BLaER1 (cell line): ENCODE measurements around the gene SLC12A2.

ENCODE experiments used
- H3K27ac ChIP-seq: shearing (Covaris generic); formaldehyde crosslinking; 2 replicates; pipeline ENCODE4 v1.8.1; 2022
- H3K27me3 ChIP-seq: shearing (Covaris generic); formaldehyde crosslinking; 2 replicates; pipeline ENCODE4 v1.8.1; 2022
- H3K36me3 ChIP-seq: shearing (Covaris generic); formaldehyde crosslinking; 2 replicates; pipeline ENCODE4 v1.8.1; 2022
- H3K4me1 ChIP-seq: shearing (Covaris generic); formaldehyde crosslinking; 2 replicates; pipeline ENCODE4 v1.8.1; 2022
- H3K4me2 ChIP-seq: shearing (Covaris generic); formaldehyde crosslinking; 2 replicates; pipeline ENCODE4 v1.8.1; 2022
- H3K4me3 ChIP-seq: shearing (Covaris generic); formaldehyde crosslinking; 2 replicates; pipeline ENCODE4 v1.8.1; 2022
- H3K9ac ChIP-seq: shearing (Covaris generic); formaldehyde crosslinking; 2 replicates; pipeline ENCODE4 v1.8.1; 2022
- H3K9me3 ChIP-seq: shearing (Covaris generic); formaldehyde crosslinking; 2 replicates; pipeline ENCODE4 v1.8.1; 2022
- H4K20me1 ChIP-seq: shearing (Covaris generic); formaldehyde crosslinking; 2 replicates; pipeline ENCODE4 v1.8.1; 2022
- Cebpa-rat ChIP-seq: shearing (Covaris generic); IDR thresholded peaks from 2 replicates; pipeline ENCODE4 v1.8.1; 2022

SLC12A2 gene

DNA sequence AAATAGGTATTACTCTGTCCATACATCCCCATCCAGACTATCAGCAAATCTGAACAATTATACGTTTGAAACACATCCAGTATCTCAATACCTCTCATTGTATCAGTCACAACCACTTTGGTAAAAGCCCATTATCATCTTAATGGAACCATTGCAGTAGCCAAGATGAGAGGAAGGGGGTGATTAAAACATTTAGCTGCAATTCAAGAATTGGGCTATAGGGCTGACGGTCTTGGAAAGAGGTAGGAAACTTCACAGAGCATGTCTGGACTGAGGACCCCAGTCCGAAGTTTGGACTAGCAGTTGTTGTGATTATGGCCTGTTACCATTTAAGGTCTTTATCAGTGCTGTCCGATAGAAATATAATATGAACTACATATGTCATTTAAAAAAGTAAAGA lies 8.6 kb downstream of the SLC12A2 start:
- Histone ChIP-seq H4K20me1 (peaks cover 21% of the 10 kb centered on the region; the same call in 1 of the 2 replicates), H3K9me3 (peaks cover 35% of the 10 kb centered on the region)
- no peak for TF ChIP-seq Cebpa-rat

DNA sequence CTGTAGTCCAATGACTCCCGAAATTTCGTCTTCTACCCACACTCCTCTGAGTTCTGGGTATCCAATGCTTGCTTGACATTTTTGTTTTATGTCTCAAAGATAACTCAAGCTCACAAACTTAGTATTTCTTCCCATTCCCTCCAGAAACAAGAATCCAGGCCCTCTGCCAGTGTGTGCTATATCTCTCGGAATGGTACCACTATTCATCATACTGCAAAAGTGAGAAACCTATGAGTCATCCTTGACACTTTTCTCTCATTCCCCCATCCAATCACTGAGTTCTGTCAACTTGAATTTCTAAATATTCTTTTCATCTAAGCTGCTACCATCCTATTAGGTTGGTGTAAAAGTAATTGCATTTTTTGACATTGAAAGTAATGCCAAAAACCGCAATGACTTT lies 9.8 kb downstream of the SLC12A2 start:
- H3K9ac ChIP-seq, result no peak overlapping the region
- H3K4me1 ChIP-seq, result no peaks in the 10 kb centered on the region
- H3K9me3 ChIP-seq, result peaks cover 46% of the 10 kb centered on the region
- no peak overlapping the region for H3K27ac ChIP-seq
- no peak overlapping the region for H3K4me2 ChIP-seq
- H4K20me1 ChIP-seq, result peaks cover 16% of the 10 kb centered on the region; the same call in 1 of the 2 replicates
- H3K36me3 ChIP-seq, result peaks cover 29% of the 10 kb centered on the region
- no peak overlapping the region for H3K4me3 ChIP-seq
- no peak for TF ChIP-seq Cebpa-rat
- no peaks in the 10 kb centered on the region for H3K27me3 ChIP-seq

More for the DNA sequence above, 8.6 kb downstream of the SLC12A2 start:
- Histone ChIP-seq H3K27ac (no peak overlapping the region), H3K36me3 (peaks cover 29% of the 10 kb centered on the region), H3K4me2 (no peak overlapping the region), H3K27me3 (no peaks in the 10 kb centered on the region), H3K9ac (no peak overlapping the region), H3K4me1 (peaks cover under 1% of the 10 kb centered on the region; the same call in 1 of the 2 replicates), H3K4me3 (no peak overlapping the region)

DNA sequence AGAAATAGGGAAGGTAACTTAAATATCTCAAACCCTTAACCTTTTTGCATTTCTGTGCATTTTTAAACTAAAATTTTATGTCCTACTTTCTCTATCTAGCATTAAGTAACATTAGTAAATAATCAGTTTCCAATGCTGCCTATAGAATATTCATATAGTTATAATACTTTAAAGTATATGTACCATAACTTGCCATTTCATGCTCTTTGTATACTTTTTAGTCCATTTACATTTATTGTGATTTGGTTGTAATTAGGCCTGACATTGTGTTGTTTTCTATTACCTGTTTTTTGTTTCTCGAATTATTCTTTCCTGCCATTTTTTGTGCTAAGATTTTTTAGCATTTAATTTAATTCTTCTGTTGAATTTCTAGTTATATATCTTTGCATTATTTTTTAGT lies 13.7 kb downstream of the SLC12A2 start:
- no peaks in the 10 kb centered on the region for H3K27me3 ChIP-seq
- TF ChIP-seq Cebpa-rat, result no peak
- H3K36me3 ChIP-seq, result peaks cover 21% of the 10 kb centered on the region
- no peak overlapping the region for H3K4me2 ChIP-seq
- H3K9me3 ChIP-seq, result peaks cover 54% of the 10 kb centered on the region
- peaks cover 13% of the 10 kb centered on the region; the same call in 1 of the 2 replicates for H4K20me1 ChIP-seq
- H3K27ac ChIP-seq, result no peak overlapping the region
- H3K4me3 ChIP-seq, result no peak overlapping the region
- H3K9ac ChIP-seq, result no peak overlapping the region
- no peaks in the 10 kb centered on the region for H3K4me1 ChIP-seq

DNA sequence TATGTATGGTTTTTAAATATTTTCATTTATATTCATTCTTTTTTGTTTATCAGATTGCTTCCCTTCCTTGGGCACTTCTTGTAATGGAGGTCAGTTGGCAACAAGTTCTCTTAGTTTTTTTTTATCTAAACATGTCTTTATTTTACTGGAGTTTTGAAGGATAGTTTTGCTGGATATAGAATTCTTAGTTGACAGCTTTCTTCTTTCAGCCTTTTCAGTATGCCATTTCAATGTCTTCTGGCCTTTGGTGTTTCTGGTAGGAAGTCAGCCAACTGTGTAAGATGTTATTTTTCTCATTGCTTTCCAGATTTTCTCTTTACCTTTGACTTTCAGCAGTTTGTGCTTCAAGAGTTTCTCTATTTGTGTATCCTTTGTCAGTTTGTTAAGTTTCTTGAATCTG lies 14.2 kb downstream of the SLC12A2 start:
- H3K27me3 ChIP-seq, result no peaks in the 10 kb centered on the region
- H3K4me2 ChIP-seq, result no peak overlapping the region
- peaks cover 10% of the 10 kb centered on the region; the same call in 1 of the 2 replicates for H4K20me1 ChIP-seq
- H3K36me3 ChIP-seq, result peaks cover 21% of the 10 kb centered on the region
- H3K9me3 ChIP-seq, result peaks cover 54% of the 10 kb centered on the region
- no peaks in the 10 kb centered on the region for H3K4me1 ChIP-seq
- no peak for TF ChIP-seq Cebpa-rat
- no peak overlapping the region for H3K9ac ChIP-seq
- H3K27ac ChIP-seq, result no peak overlapping the region
- no peak overlapping the region for H3K4me3 ChIP-seq

DNA sequence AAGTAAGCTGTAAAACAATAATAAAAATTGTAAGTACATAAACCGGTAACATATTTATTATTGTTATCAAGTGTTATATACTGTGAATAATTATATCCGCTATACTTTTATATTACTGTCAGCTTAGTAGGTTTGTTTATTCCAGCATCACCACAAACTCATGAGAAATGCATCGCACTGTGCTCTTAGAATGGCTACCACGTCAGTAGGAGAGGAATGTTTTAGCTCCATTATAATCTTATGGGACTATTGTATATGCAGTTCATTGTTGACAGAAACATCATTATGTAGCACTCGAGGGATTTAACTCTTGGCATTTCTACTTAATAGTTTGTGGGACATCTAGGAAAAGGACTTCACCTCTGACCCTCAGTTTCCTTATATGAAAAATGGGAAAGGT lies 16.4 kb downstream of the SLC12A2 start:
- Histone ChIP-seq H3K4me2 (no peak overlapping the region), H3K4me3 (no peak overlapping the region), H3K36me3 (peaks cover 12% of the 10 kb centered on the region; the same call in 1 of the 2 replicates), H3K9ac (no peak overlapping the region), H3K4me1 (no peaks in the 10 kb centered on the region), H3K27me3 (no peaks in the 10 kb centered on the region), H3K9me3 (peaks cover 40% of the 10 kb centered on the region), H3K27ac (no peak overlapping the region), H4K20me1 (no peaks in the 10 kb centered on the region; the same call in 1 of the 2 replicates)
- TF ChIP-seq Cebpa-rat, result no peak

DNA sequence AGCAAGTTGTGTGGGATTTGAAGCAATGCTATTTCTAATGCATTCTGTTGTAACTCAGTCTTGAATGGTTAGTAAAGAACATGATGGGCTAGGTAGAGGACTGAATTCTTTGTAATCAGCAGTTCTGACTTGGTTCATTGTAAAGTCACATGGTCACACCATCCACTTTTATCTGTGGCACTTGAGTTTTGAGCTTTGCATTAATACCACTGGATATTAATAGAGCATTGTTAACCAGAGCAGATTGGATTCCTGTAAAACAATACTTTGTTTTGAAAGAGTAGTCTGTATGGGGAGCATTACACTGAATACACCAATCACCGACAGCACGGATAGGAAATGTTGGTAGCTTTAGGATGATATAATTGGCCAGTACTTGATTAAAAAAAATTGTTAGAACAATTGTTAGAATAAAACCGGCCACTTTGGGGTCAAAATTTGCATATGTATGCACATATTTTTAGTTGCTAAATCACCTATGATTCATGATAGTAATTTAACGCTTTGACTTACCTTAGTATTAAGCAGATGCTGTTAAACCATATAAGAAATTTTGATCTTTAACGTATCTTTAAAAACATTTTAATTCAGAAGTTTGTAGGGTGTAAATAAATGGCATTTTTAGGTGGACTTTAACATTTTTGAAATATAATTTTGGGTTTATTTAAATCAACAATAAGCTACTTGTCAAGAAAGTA lies 17.4 kb downstream of the SLC12A2 start:
- Histone ChIP-seq H3K27me3 (no peaks in the 10 kb centered on the region), H4K20me1 (no peaks in the 10 kb centered on the region; the same call in 1 of the 2 replicates), H3K4me2 (no peak overlapping the region), H3K4me3 (no peak overlapping the region), H3K4me1 (no peaks in the 10 kb centered on the region), H3K9ac (no peak overlapping the region), H3K36me3 (peaks cover 7% of the 10 kb centered on the region; the same call in 1 of the 2 replicates), H3K27ac (no peak overlapping the region), H3K9me3 (peaks cover 29% of the 10 kb centered on the region)
- TF ChIP-seq Cebpa-rat, result no peak

DNA sequence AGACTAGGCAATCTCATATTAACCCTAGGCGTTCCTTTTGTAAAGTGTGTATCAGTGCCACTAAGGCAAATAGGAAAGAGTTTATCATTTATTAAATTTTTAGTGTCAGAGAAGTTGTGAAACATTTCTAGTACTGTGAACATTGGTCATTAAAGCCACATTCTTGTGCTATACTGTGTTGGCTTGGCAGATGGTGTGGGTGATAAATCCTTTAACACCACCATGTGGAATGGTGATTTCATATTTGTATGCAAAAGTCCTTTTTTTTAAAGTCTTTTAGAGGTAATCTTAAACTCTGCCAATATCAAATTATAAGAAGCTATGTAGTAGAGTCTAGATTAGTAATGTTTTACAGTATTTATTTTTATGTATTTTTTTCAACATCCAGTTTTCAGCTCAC lies 18.1 kb downstream of the SLC12A2 start:
- Histone ChIP-seq H3K36me3 (peaks cover 7% of the 10 kb centered on the region; the same call in 1 of the 2 replicates), H3K4me1 (no peaks in the 10 kb centered on the region), H3K9ac (no peak overlapping the region), H4K20me1 (no peaks in the 10 kb centered on the region; the same call in 1 of the 2 replicates), H3K27ac (no peak overlapping the region), H3K27me3 (no peaks in the 10 kb centered on the region), H3K4me2 (no peak overlapping the region), H3K4me3 (no peak overlapping the region), H3K9me3 (peaks cover 22% of the 10 kb centered on the region)
- TF ChIP-seq Cebpa-rat, result no peak

DNA sequence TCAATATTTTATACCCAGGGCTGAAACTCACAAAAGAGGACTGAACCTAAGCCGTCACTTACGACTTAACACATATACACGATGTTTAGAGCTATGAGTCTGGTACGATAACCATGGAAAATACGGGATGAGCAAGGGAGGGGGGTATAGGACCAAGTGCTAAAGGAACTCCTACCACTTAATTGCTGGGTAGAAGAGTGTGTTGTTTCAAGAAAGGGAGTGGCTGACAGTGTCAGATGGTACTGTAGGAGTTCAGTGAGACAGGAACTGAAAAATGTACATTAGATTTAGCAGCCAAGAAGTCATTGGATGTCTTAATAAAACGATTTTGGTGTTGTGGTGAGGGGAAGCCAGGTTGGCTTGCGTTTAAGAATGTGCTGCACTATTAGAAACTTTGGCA lies 21.6 kb downstream of the SLC12A2 start:
- H3K4me2 ChIP-seq, result no peak overlapping the region
- no peaks in the 10 kb centered on the region; the same call in 1 of the 2 replicates for H4K20me1 ChIP-seq
- no peaks in the 10 kb centered on the region for H3K4me1 ChIP-seq
- H3K4me3 ChIP-seq, result no peak overlapping the region
- no peak overlapping the region for H3K9ac ChIP-seq
- no peak for TF ChIP-seq Cebpa-rat
- H3K9me3 ChIP-seq, result no peaks in the 10 kb centered on the region
- H3K27ac ChIP-seq, result no peak overlapping the region
- H3K36me3 ChIP-seq, result peaks cover 18% of the 10 kb centered on the region
- H3K27me3 ChIP-seq, result no peaks in the 10 kb centered on the region

DNA sequence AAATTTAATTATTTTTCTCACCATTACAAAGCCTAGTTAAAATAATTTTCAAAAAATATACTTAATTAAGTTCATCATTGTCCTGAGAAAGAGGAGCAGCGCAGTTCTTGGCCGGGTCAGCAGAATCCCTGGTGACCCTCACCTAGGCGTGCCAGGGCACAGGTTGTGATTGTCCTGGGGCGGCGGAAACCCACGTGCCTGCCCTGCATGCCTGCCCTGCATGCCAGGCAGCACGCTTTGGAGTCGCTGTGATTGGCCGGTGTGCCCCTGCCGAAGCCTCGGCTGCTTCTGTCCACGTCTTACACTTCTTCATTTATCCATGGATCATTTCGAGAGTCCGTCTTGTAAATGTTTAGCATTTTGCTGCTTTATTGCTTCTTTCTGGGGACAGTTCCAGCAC lies 25.6 kb downstream of the SLC12A2 start:
- no peak overlapping the region for H3K27ac ChIP-seq
- no peaks in the 10 kb centered on the region for H3K4me1 ChIP-seq
- H3K27me3 ChIP-seq, result no peaks in the 10 kb centered on the region
- no peaks in the 10 kb centered on the region for H3K9me3 ChIP-seq
- no peak overlapping the region for H3K4me3 ChIP-seq
- no peak overlapping the region for H3K9ac ChIP-seq
- no peak for TF ChIP-seq Cebpa-rat
- H4K20me1 ChIP-seq, result no peaks in the 10 kb centered on the region
- no peak overlapping the region for H3K4me2 ChIP-seq
- peaks cover 34% of the 10 kb centered on the region for H3K36me3 ChIP-seq

DNA sequence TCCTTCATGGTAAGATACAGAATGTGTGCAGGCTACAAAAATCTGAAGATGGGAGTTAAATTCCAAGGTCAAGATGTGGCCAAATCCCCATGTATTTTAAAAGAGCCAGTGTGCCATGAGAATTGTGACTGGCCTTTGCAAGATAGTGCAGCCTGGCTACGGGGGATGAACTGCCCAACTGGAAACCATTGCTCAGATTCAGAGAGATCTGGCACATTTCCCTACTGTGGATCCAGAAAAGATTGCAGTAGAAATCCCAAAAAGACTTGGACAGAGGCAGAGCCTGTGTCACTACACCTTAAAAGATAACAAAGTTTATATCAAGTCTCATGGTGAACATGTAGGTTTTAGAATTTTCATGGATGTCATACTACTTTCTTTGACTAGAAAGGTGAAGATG lies 26.2 kb downstream of the SLC12A2 start:
- Histone ChIP-seq H3K27ac (no peak overlapping the region), H3K36me3 (peaks cover 40% of the 10 kb centered on the region), H3K4me3 (no peak overlapping the region), H4K20me1 (no peaks in the 10 kb centered on the region), H3K9me3 (no peaks in the 10 kb centered on the region), H3K4me2 (no peak overlapping the region), H3K4me1 (no peaks in the 10 kb centered on the region), H3K9ac (no peak overlapping the region), H3K27me3 (no peaks in the 10 kb centered on the region)
- no peak for TF ChIP-seq Cebpa-rat
